Brain pericyte (primary cell): ENCODE measurements around the gene TGM3.

Experiments
- DNase-seq: peaks from one replicate; pipeline ENCODE4 v3.0.0-alpha.2; 2012; ENCODE audit warnings: low read depth, low spot score

TGM3 gene

GRCh38 chr20:2307136-2307535, 11.3 kb downstream of the TGM3 start:
- no peak for DNase-seq

GRCh38 chr20:2311329-2311728, 15.5 kb downstream of the TGM3 start:
- no peak for DNase-seq

GRCh38 chr20:2312876-2313275, 17.1 kb downstream of the TGM3 start:
- DNase-seq = no peak

GRCh38 chr20:2313316-2313715, 17.5 kb downstream of the TGM3 start:
- no peak for DNase-seq

GRCh38 chr20:2314759-2315439, 19.1 kb downstream of the TGM3 start:
- DNase-seq = no peak

- DNase-seq = no peak
These were observed 19.6 kb downstream of the TGM3 start for GRCh38 chr20:2315440-2315778.

GRCh38 chr20:2316847-2317495, 21.2 kb downstream of the TGM3 start:
- DNase-seq = no peak

GRCh38 chr20:2320813-2321658, 25.2 kb downstream of the TGM3 start:
- DNase-seq = no peak

- DNase-seq = no peak
These were observed 27.2 kb downstream of the TGM3 start for GRCh38 chr20:2323051-2323450.

- no peak for DNase-seq
These were observed 30.2 kb downstream of the TGM3 start for GRCh38 chr20:2326046-2326445.

- DNase-seq = no peak
These were observed 32.1 kb downstream of the TGM3 start for GRCh38 chr20:2327620-2328555.

GRCh38 chr20:2329286-2329685, 33.5 kb downstream of the TGM3 start:
- no peak for DNase-seq

- DNase-seq = no peak
These were observed 34.4 kb downstream of the TGM3 start for GRCh38 chr20:2330090-2330695.

GRCh38 chr20:2331106-2331505, 35.3 kb downstream of the TGM3 start:
- DNase-seq = no peak

GRCh38 chr20:2331901-2332565, 36.2 kb downstream of the TGM3 start:
- DNase-seq = no peak

GRCh38 chr20:2332711-2333110, 36.9 kb downstream of the TGM3 start:
- no peak for DNase-seq

- DNase-seq = no peak
These were observed 38.0 kb downstream of the TGM3 start for GRCh38 chr20:2333821-2334220.

- no peak for DNase-seq
These were observed 39.5 kb downstream of the TGM3 start for GRCh38 chr20:2335096-2335870.

- DNase-seq = no peak
These were observed 40.7 kb downstream of the TGM3 start for GRCh38 chr20:2336471-2336870.

GRCh38 chr20:2337142-2337541, 41.3 kb downstream of the TGM3 start:
- DNase-seq = no peak
